SW480 (cell line): Measurements from ENCODE around the gene LRP2.
A peak's percentile ranks its signal among the peaks of the same experiment; 100 is the strongest.
"Not testable (repeated sequence)": the region's sequence is repeated elsewhere in the genome, so short reads cannot be mapped to it uniquely, and the experiment has no call there.

ENCODE experiments used
- DNase-seq: peaks from one replicate; pipeline ENCODE4 v3.0.0-alpha.2; 2016; ENCODE audit warnings: low spot score

Gene LRP2

GRCh38 chr2:169175112-169175511 is 187.2 kb downstream of the LRP2 start:
- DNase-seq, result no peak

- DNase-seq, result no peak
Observed at GRCh38 chr2:169173876-169174275, 188.5 kb downstream of the LRP2 start.

- no peak for DNase-seq
Observed at GRCh38 chr2:169172914-169173313, 189.4 kb downstream of the LRP2 start.

GRCh38 chr2:169172151-169172735 is 190.1 kb downstream of the LRP2 start:
- DNase-seq, result no peak

- DNase-seq, result no peak
Observed at GRCh38 chr2:169165791-169166190, 196.5 kb downstream of the LRP2 start.

- no peak for DNase-seq
Observed at GRCh38 chr2:169164311-169164710, 198.0 kb downstream of the LRP2 start.

GRCh38 chr2:169162613-169163012 is 199.7 kb downstream of the LRP2 start:
- DNase-seq, result no peak

- DNase-seq, result no peak
Observed at GRCh38 chr2:169160926-169161481, 201.3 kb downstream of the LRP2 start.

- no peak for DNase-seq
Observed at GRCh38 chr2:169159686-169160085, 202.6 kb downstream of the LRP2 start.

- no peak for DNase-seq
Observed at GRCh38 chr2:169158874-169159273, 203.5 kb downstream of the LRP2 start.

GRCh38 chr2:169146220-169146619 is 216.1 kb downstream of the LRP2 start:
- DNase-seq, result no peak

- no peak for DNase-seq
Observed at GRCh38 chr2:169143998-169144397, 218.3 kb downstream of the LRP2 start.

GRCh38 chr2:169141713-169142352 is 220.5 kb downstream of the LRP2 start:
- peak; percentile 46 for DNase-seq

- no peak for DNase-seq
Observed at GRCh38 chr2:169139993-169140767, 222.2 kb downstream of the LRP2 start.

- DNase-seq, result no peak
Observed at GRCh38 chr2:169139145-169139544, 223.2 kb downstream of the LRP2 start.

- no peak for DNase-seq
Observed at GRCh38 chr2:169137924-169138323, 224.4 kb downstream of the LRP2 start.

GRCh38 chr2:169136885-169137534 is 225.3 kb downstream of the LRP2 start:
- no peak for DNase-seq

- DNase-seq, result not testable (repeated sequence)
Observed at GRCh38 chr2:169136428-169136827, 225.9 kb downstream of the LRP2 start.

- DNase-seq, result not testable (repeated sequence)
Observed at GRCh38 chr2:169134272-169134671, 228.1 kb downstream of the LRP2 start.

GRCh38 chr2:169131587-169132512 is 230.5 kb downstream of the LRP2 start:
- peak; percentile 59 for DNase-seq

GRCh38 chr2:169129703-169130243 is 232.6 kb downstream of the LRP2 start:
- DNase-seq, result no peak
